Loucy (cell line): Measurements from ENCODE around the gene AFF4.

Experiments used
- H2AFZ ChIP-seq: fragments of 200-600 bp; sonication (generic); 2 replicates; pipeline ENCODE4 v1.6.0; 2016; ENCODE audit warnings: antibody characterized with exemption, mild to moderate bottlenecking, low read length, moderate library complexity
- H3F3A ChIP-seq: fragments of 200-600 bp; 2 replicates; pipeline ENCODE4 v1.6.0; 2016; ENCODE audit warnings: antibody characterized with exemption, low read depth, mild to moderate bottlenecking
- H3K27me3 ChIP-seq: fragments of 200-600 bp; sonication (generic); 2 replicates; pipeline ENCODE4 v1.6.1; 2014; ENCODE audit warnings: low read length, mild to moderate bottlenecking; ENCODE audit not compliant: insufficient read depth, poor library complexity, severe bottlenecking
- H3K36me3 ChIP-seq: fragments of 200-600 bp; sonication (generic); 2 replicates; pipeline ENCODE4 v1.6.1; 2016; ENCODE audit warnings: low read length; ENCODE audit not compliant: insufficient read depth
- H3K4me1 ChIP-seq: fragments of 200-600 bp; sonication (generic); 2 replicates; pipeline ENCODE4 v1.5.1; 2014; ENCODE audit warnings: low read length, mild to moderate bottlenecking; ENCODE audit not compliant: insufficient read depth, poor library complexity, severe bottlenecking
- H3K4me2 ChIP-seq: fragments of 200-600 bp; sonication (generic); 2 replicates; pipeline ENCODE4 v1.6.0; 2014; ENCODE audit warnings: antibody characterized with exemption, low read length, low read depth, mild to moderate bottlenecking; ENCODE audit not compliant: poor library complexity, severe bottlenecking
- H3K4me3 ChIP-seq: fragments of 200-600 bp; sonication (generic); 2 replicates; pipeline ENCODE4 v1.5.1; 2014; ENCODE audit warnings: low read length, mild to moderate bottlenecking, mixed read lengths; ENCODE audit not compliant: poor library complexity, severe bottlenecking
- H3K79me2 ChIP-seq: fragments of 200-600 bp; sonication (generic); 2 replicates; pipeline ENCODE4 v1.6.1; 2014; ENCODE audit warnings: low read length; ENCODE audit not compliant: insufficient read depth
- H3K9ac ChIP-seq: fragments of 200-600 bp; sonication (generic); 2 replicates; pipeline ENCODE4 v1.6.0; 2014; ENCODE audit warnings: mild to moderate bottlenecking, low read depth, low read length, moderate library complexity; ENCODE audit not compliant: poor library complexity, severe bottlenecking
- H3K9me2 ChIP-seq: fragments of 200-600 bp; sonication (generic); replicated peaks from 2 replicates; pipeline ENCODE4 v1.6.1; 2016; ENCODE audit warnings: low read depth, low read length, mixed read lengths
- H3K9me3 ChIP-seq: fragments of 200-600 bp; sonication (generic); 2 replicates; pipeline ENCODE4 v1.6.1; 2014; ENCODE audit warnings: mild to moderate bottlenecking, antibody characterized with exemption, low read length, low read depth; ENCODE audit not compliant: insufficient read depth
- H4K20me1 ChIP-seq: fragments of 200-600 bp; sonication (generic); 2 replicates; pipeline ENCODE4 v1.6.0; 2014; ENCODE audit warnings: antibody characterized with exemption, low read length, mild to moderate bottlenecking; ENCODE audit not compliant: insufficient read depth, poor library complexity, severe bottlenecking
- CTCF ChIP-seq: fragments of 200-600 bp; sonication (generic); conservative IDR thresholded peaks from 2 replicates; pipeline ENCODE4 v1.5.1; 2014; ENCODE audit warnings: mild to moderate bottlenecking, antibody characterized with exemption, low read length
- EZH2phosphoT487 ChIP-seq: fragments of 200-600 bp; IDR thresholded peaks from 2 replicates; pipeline ENCODE4 v1.6.1; 2018; ENCODE audit warnings: antibody characterized with exemption, mild to moderate bottlenecking, moderate library complexity, borderline replicate concordance

The AFF4 gene

GRCh38 chr5:132876020-132876759 is 87.2 kb downstream of the AFF4 start:
- Histone ChIP-seq H3K79me2 (no peaks in the 10 kb centered on the region), H3K4me1 (no peaks in the 10 kb centered on the region), H3K27me3 (no peaks in the 10 kb centered on the region), H3K9me3 (no peaks in the 10 kb centered on the region), H3K9ac (no peak overlapping the region), H3K4me2 (no peak overlapping the region), H3K36me3 (peaks cover 10% of the 10 kb centered on the region; the same call in 1 of the 2 replicates), H4K20me1 (no peaks in the 10 kb centered on the region), H3F3A (no peaks in the 10 kb centered on the region), H3K4me3 (no peak overlapping the region), H3K9me2 (no peaks in the 10 kb centered on the region), H2AFZ (no peak overlapping the region)
- TF ChIP-seq EZH2phosphoT487 = no peak
- no peak for TF ChIP-seq CTCF

GRCh38 chr5:132873930-132874271 is 89.5 kb downstream of the AFF4 start:
- no peak for TF ChIP-seq CTCF

GRCh38 chr5:132873119-132873929 is 90.1 kb downstream of the AFF4 start, which contains the start of gene LEAP2:
LEAP2 (plus strand) TSS chr5:132873668; CDS start chr5:132873695, 27 bp downstream.
- TF ChIP-seq CTCF (no peak), EZH2phosphoT487 (no peak)
- no peaks in the 10 kb centered on the region for H3K4me1 ChIP-seq
- no peaks in the 10 kb centered on the region for H3K27me3 ChIP-seq
- H3F3A ChIP-seq = no peaks in the 10 kb centered on the region
- peaks cover 7% of the 10 kb centered on the region; the same call in 1 of the 2 replicates for H3K36me3 ChIP-seq
- no peaks in the 10 kb centered on the region for H3K9me2 ChIP-seq
- no peaks in the 10 kb centered on the region for H3K79me2 ChIP-seq
- no peak within 1 kb of the TSS for H3K4me3 ChIP-seq
- H3K9ac ChIP-seq = no peak within 1 kb of the TSS
- H3K4me2 ChIP-seq = no peak within 1 kb of the TSS
- H3K9me3 ChIP-seq = no peaks in the 10 kb centered on the region
- no peak within 1 kb of the TSS for H2AFZ ChIP-seq
- no peaks in the 10 kb centered on the region for H4K20me1 ChIP-seq

More at GRCh38 chr5:132873930-132874271, 89.5 kb downstream of the AFF4 start:
- H3K4me1 ChIP-seq = no peaks in the 10 kb centered on the region
- H3K9me3 ChIP-seq = no peaks in the 10 kb centered on the region
- H3K9ac ChIP-seq = no peak overlapping the region
- H3K4me2 ChIP-seq = no peak overlapping the region
- no peaks in the 10 kb centered on the region for H3F3A ChIP-seq
- H2AFZ ChIP-seq = no peak overlapping the region
- H4K20me1 ChIP-seq = no peaks in the 10 kb centered on the region
- no peaks in the 10 kb centered on the region for H3K27me3 ChIP-seq
- no peaks in the 10 kb centered on the region for H3K79me2 ChIP-seq
- no peak overlapping the region for H3K4me3 ChIP-seq
- no peaks in the 10 kb centered on the region for H3K9me2 ChIP-seq
- H3K36me3 ChIP-seq = peaks cover 7% of the 10 kb centered on the region; the same call in 1 of the 2 replicates
